T-helper 2 cell treated with Interferon-gamma antibody and Interleukin-4, amounts not matched to agents 5 μg/mL and 100 μg/mL, for 36 hours (primary cell): ENCODE data around the gene GNG7.
"Not testable (repeated sequence)": the region's sequence is repeated elsewhere in the genome, so short reads cannot be mapped to it uniquely, and the experiment has no call there.

Experiments
- DNase-seq: peaks from one replicate; pipeline ENCODE4 v3.0.0; 2021; ENCODE audit warnings: low spot score
- H3K27ac Mint-ChIP-seq: one replicate; pipeline ENCODE4 v1.8.0; 2021; ENCODE audit warnings: mild to moderate bottlenecking, mixed read lengths
- H3K27me3 Mint-ChIP-seq: one replicate; pipeline ENCODE4 v1.8.0; 2021; ENCODE audit warnings: low read depth, mixed read lengths
- H3K36me3 Mint-ChIP-seq: one replicate; pipeline ENCODE4 v1.8.0; 2021; ENCODE audit warnings: low read depth, mixed read lengths
- H3K4me1 Mint-ChIP-seq: one replicate; pipeline ENCODE4 v1.8.0; 2021; ENCODE audit warnings: low read depth, mixed read lengths
- H3K4me3 Mint-ChIP-seq: one replicate; pipeline ENCODE4 v1.8.0; 2022; ENCODE audit warnings: mild to moderate bottlenecking, moderate library complexity, mixed read lengths
- H3K9me3 Mint-ChIP-seq: one replicate; pipeline ENCODE4 v1.8.0; 2021; ENCODE audit warnings: mixed read lengths

Gene GNG7

GRCh38 chr19:2720777-2721569 is 18.5 kb upstream of the GNG7 start, which contains the start of gene DIRAS1:
TSS of gene DIRAS1 (minus strand) at chr19:2721372. CDS start at chr19:2717806, 3,566 bp downstream.
- DNase-seq, result no peak
- H3K36me3 Mint-ChIP-seq, result peaks cover under 1% of the 10 kb centered on the region
- H3K4me1 Mint-ChIP-seq, result peaks cover 2% of the 10 kb centered on the region
- no peak within 1 kb of the TSS for H3K27ac Mint-ChIP-seq
- H3K4me3 Mint-ChIP-seq, result peak within 1 kb of the TSS; percentile 9
- peaks cover under 1% of the 10 kb centered on the region for H3K9me3 Mint-ChIP-seq
- peaks cover 24% of the 10 kb centered on the region for H3K27me3 Mint-ChIP-seq

- DNase-seq, result no peak
- Mint-ChIP-seq H3K4me3 (no peak overlapping the region), H3K27me3 (peaks cover 24% of the 10 kb centered on the region), H3K36me3 (peaks cover 4% of the 10 kb centered on the region), H3K4me1 (peaks cover 2% of the 10 kb centered on the region), H3K27ac (no peak overlapping the region), H3K9me3 (peaks cover 9% of the 10 kb centered on the region)
These were observed 17.7 kb upstream of the GNG7 start for GRCh38 chr19:2719920-2720776.

GRCh38 chr19:2719232-2719735 is 16.8 kb upstream of the GNG7 start:
- peaks cover 4% of the 10 kb centered on the region for H3K36me3 Mint-ChIP-seq
- H3K4me3 Mint-ChIP-seq, result no peak overlapping the region
- H3K27ac Mint-ChIP-seq, result no peak overlapping the region
- no peak for DNase-seq
- peaks cover 23% of the 10 kb centered on the region for H3K27me3 Mint-ChIP-seq
- peaks cover 11% of the 10 kb centered on the region for H3K9me3 Mint-ChIP-seq
- H3K4me1 Mint-ChIP-seq, result peaks cover 2% of the 10 kb centered on the region

- H3K27ac Mint-ChIP-seq, result no peak overlapping the region
- no peak for DNase-seq
- H3K4me3 Mint-ChIP-seq, result no peak overlapping the region
- peaks cover 11% of the 10 kb centered on the region for H3K9me3 Mint-ChIP-seq
- peaks cover 21% of the 10 kb centered on the region for H3K27me3 Mint-ChIP-seq
- H3K4me1 Mint-ChIP-seq, result peaks cover 2% of the 10 kb centered on the region
- H3K36me3 Mint-ChIP-seq, result peaks cover 4% of the 10 kb centered on the region
These were observed 15.4 kb upstream of the GNG7 start for GRCh38 chr19:2717638-2718541.

GRCh38 chr19:2716722-2717637 is 14.5 kb upstream of the GNG7 start:
- no peak for DNase-seq
- H3K27ac Mint-ChIP-seq, result no peak overlapping the region
- peaks cover 2% of the 10 kb centered on the region for H3K4me1 Mint-ChIP-seq
- H3K27me3 Mint-ChIP-seq, result peaks cover 15% of the 10 kb centered on the region
- H3K4me3 Mint-ChIP-seq, result no peak overlapping the region
- peaks cover 4% of the 10 kb centered on the region for H3K36me3 Mint-ChIP-seq
- H3K9me3 Mint-ChIP-seq, result peaks cover 11% of the 10 kb centered on the region

GRCh38 chr19:2716275-2716650 is 13.8 kb upstream of the GNG7 start:
- DNase-seq, result no peak
- peaks cover 11% of the 10 kb centered on the region for H3K9me3 Mint-ChIP-seq
- H3K27me3 Mint-ChIP-seq, result peaks cover 10% of the 10 kb centered on the region
- H3K27ac Mint-ChIP-seq, result no peak overlapping the region
- H3K4me1 Mint-ChIP-seq, result peaks cover 2% of the 10 kb centered on the region
- H3K36me3 Mint-ChIP-seq, result peaks cover 4% of the 10 kb centered on the region
- no peak overlapping the region for H3K4me3 Mint-ChIP-seq

GRCh38 chr19:2715470-2716274 is 13.2 kb upstream of the GNG7 start:
- H3K27ac Mint-ChIP-seq, result no peak overlapping the region
- peaks cover 4% of the 10 kb centered on the region for H3K36me3 Mint-ChIP-seq
- H3K4me3 Mint-ChIP-seq, result no peak overlapping the region
- no peak for DNase-seq
- peaks cover 2% of the 10 kb centered on the region for H3K4me1 Mint-ChIP-seq
- peaks cover 11% of the 10 kb centered on the region for H3K9me3 Mint-ChIP-seq
- H3K27me3 Mint-ChIP-seq, result peaks cover 10% of the 10 kb centered on the region

GRCh38 chr19:2714531-2715269 is 12.2 kb upstream of the GNG7 start:
- H3K4me3 Mint-ChIP-seq, result no peak overlapping the region
- H3K4me1 Mint-ChIP-seq, result no peaks in the 10 kb centered on the region
- H3K36me3 Mint-ChIP-seq, result peaks cover 4% of the 10 kb centered on the region
- peaks cover 11% of the 10 kb centered on the region for H3K9me3 Mint-ChIP-seq
- no peak for DNase-seq
- peaks cover 7% of the 10 kb centered on the region for H3K27me3 Mint-ChIP-seq
- no peak overlapping the region for H3K27ac Mint-ChIP-seq

- not testable (repeated sequence) for H3K27me3 Mint-ChIP-seq, H3K36me3 Mint-ChIP-seq, H3K4me1 Mint-ChIP-seq, DNase-seq, H3K27ac Mint-ChIP-seq, H3K4me3 Mint-ChIP-seq
- H3K9me3 Mint-ChIP-seq, result peaks cover 11% of the 10 kb centered on the region
These were observed 11.6 kb upstream of the GNG7 start for GRCh38 chr19:2714102-2714501.

- H3K9me3 Mint-ChIP-seq, result peaks cover 11% of the 10 kb centered on the region
- not testable (repeated sequence) for H3K27me3 Mint-ChIP-seq, H3K4me1 Mint-ChIP-seq, DNase-seq, H3K27ac Mint-ChIP-seq, H3K4me3 Mint-ChIP-seq, H3K36me3 Mint-ChIP-seq
These were observed 10.7 kb upstream of the GNG7 start for GRCh38 chr19:2713170-2713569.

GRCh38 chr19:2711875-2712205 is 9.3 kb upstream of the GNG7 start:
- Mint-ChIP-seq H3K4me1 (no peaks in the 10 kb centered on the region), H3K27me3 (no peaks in the 10 kb centered on the region), H3K9me3 (peaks cover 11% of the 10 kb centered on the region), H3K36me3 (peaks cover 4% of the 10 kb centered on the region), H3K4me3 (no peak overlapping the region), H3K27ac (no peak overlapping the region)
- DNase-seq, result no peak
